GM12878 (cell line): ENCODE data around the gene FCER2.
A peak's percentile ranks its signal among the peaks of the same experiment; 100 is the strongest.

Experiments
- CBFB ChIP-seq: IDR thresholded peaks from 2 replicates; pipeline ENCODE4 v1.6.1; 2016; ENCODE audit warnings: antibody characterized with exemption, low read depth
- CTCF ChIP-seq, 3 experiments: IDR thresholded peaks in 2 of 3; conservative IDR thresholded peaks in 1 of 3; 2 replicates each; pipeline ENCODE4 v1.5.1; 2011; ENCODE audit warnings: low read depth in 3 of 3, low read length in 3 of 3, mild to moderate bottlenecking in 3 of 3, control low read depth in 2 of 3, moderate library complexity in 2 of 3, inconsistent platforms in 1 of 3, mixed read lengths in 1 of 3; ENCODE audit not compliant: control insufficient read depth in 2 of 3, insufficient read depth in 1 of 3; ENCODE audit errors: extremely low read depth in 1 of 3
- GABPA ChIP-seq: IDR thresholded peaks from 2 replicates; pipeline ENCODE4 v1.6.1; 2014; ENCODE audit warnings: antibody characterized with exemption, low read depth, mild to moderate bottlenecking, inconsistent platforms
- POLR2A ChIP-seq: IDR thresholded peaks from 2 replicates; pipeline ENCODE4 v1.6.1; 2011; ENCODE audit warnings: low read depth, mild to moderate bottlenecking, low read length
- YY1 ChIP-seq: IDR thresholded peaks from 2 replicates; pipeline ENCODE4 v1.6.1; 2011; ENCODE audit warnings: low read depth, mild to moderate bottlenecking, low read length

- TF ChIP-seq GABPA (no peak), YY1 (no peak), CTCF (IDR thresholded peaks at IDR 0.05 in 2 of 3, conservative IDR thresholded peaks at IDR 0.05 in 1 of 3; ENCODE audit: control insufficient read depth in 2 of 3, extremely low read depth in 1 of 3, insufficient read depth in 1 of 3, low read depth in 3 of 3, low read length in 3 of 3) (0 out of 6 replicates have a peak, but pooled peaks of 1 of the 3 experiments have one; percentile 8), POLR2A (no peak), CBFB (no peak)
Measured at GRCh38 chr19:7677669-7678311, 24.1 kb downstream of the FCER2 start.
